Measurements from ENCODE around the gene TALDO1. TPM values are rescaled to one million over a fixed set of nuclear protein-coding genes. Genes with fewer than 3 reads are reported as not detected.

Gene TALDO1
- total and polyA plus RNA-seq, 2 donors (not counting 3 experiments of a cell fraction or from before 2014, with no cell fraction given): 211 to 294 TPM

DNA sequence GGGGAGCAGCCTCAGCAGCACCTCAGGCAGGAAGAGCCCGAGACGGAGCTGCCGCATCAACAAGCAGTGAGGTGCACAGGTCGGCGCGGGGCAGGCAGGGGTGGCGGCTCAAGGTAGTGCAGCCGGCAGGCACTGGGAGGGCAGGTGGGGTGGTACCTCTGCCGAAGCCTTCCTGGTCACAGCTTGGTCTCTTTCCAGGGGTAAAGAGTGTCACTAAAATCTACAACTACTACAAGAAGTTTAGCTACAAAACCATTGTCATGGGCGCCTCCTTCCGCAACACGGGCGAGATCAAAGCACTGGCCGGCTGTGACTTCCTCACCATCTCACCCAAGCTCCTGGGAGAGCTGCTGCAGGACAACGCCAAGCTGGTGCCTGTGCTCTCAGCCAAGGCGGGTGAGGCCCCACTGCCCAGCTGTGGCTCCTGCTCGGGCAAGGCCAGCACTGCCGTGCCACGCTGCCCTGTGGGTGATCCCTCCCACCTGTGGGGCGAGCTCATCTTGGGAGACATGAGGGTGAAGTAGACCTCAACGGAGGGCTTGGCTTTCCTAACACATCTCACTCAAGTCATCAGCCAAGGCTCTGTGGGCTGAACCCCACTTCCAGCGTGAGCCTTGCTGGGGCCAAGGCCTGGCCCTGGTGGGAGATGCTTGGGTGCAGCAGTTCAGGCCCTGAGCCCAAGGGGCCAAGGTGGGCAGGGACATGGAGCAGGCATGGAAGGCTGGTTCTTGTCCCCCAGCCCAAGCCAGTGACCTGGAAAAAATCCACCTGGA, 16.5 kb downstream of the TALDO1 start:
- Histone ChIP-seq H4K20me1 (replicated peaks; ENCODE audit: control insufficient read depth, extremely low read depth, insufficient read depth, low read length) (no peaks in the 10 kb centered on the region), H3K9ac (replicated peaks; ENCODE audit: extremely low read depth, insufficient read depth, low read length) (no peak overlapping the region), H3K4me2 (ENCODE audit: insufficient read depth, low read length) (no peak overlapping the region), H3K4me3 (replicated peaks in 1 of 3; ENCODE audit: insufficient read depth in 1 of 3, low read depth in 1 of 3, low read length in 3 of 3) (no peak overlapping the region), H3K9me3 (replicated peaks; ENCODE audit: control insufficient read depth, insufficient read depth, low read length) (no peaks in the 10 kb centered on the region), H3K79me2 (ENCODE audit: control insufficient read depth, insufficient read depth, low read length) (no peaks in the 10 kb centered on the region), H3K9me1 (replicated peaks; ENCODE audit: control insufficient read depth, extremely low read depth, insufficient read depth, low read length) (no peaks in the 10 kb centered on the region), H3K36me3 (ENCODE audit: control insufficient read depth in 2 of 2, extremely low read depth in 1 of 2, insufficient read depth in 2 of 2, low read length in 2 of 2) (peaks cover 13 to 32% of the 10 kb centered on the region in 2 experiments), H2AFZ (ENCODE audit: low read depth, low read length) (no peak overlapping the region), H3K4me1 (ENCODE audit: control insufficient read depth, extremely low read depth, insufficient read depth, low read length) (no peaks in the 10 kb centered on the region), H3K27me3 (ENCODE audit: control insufficient read depth in 2 of 2, insufficient read depth in 2 of 2, low read length in 2 of 2) (no peaks in the 10 kb centered on the region), H3K27ac (ENCODE audit: insufficient read depth, low read depth, low read length) (no peak overlapping the region)
- intact Hi-C loops (cut with micrococcal nuclease): no loop called here
- no peak for FAIRE-seq
- ChIA-PET CTCF (interaction anchor here (1.1 kb wide), 1 partner anchor 15 kb away, joined by 4 read pairs; no protein-coding TSS in a partner anchor), POLR2A (no interaction called here)
- TF ChIP-seq POLR2AphosphoS5 (IDR thresholded peaks at IDR 0.05; ENCODE audit: insufficient read depth, low read depth, low read length) (no peak), MYC (IDR thresholded peaks at IDR 0.05; ENCODE audit: low read depth, low read length) (no peak), EZH2 (IDR thresholded peaks at IDR 0.05; ENCODE audit: borderline replicate concordance, low read depth, low read length, severe bottlenecking) (no peak), GATA2 (IDR thresholded peaks at IDR 0.05; ENCODE audit: insufficient read depth, insufficient read length, low read depth, low read length) (no peak), POLR2A (IDR thresholded peaks at IDR 0.05; ENCODE audit: low read depth, low read length) (no peak), JUN (IDR thresholded peaks at IDR 0.05; ENCODE audit: borderline replicate concordance, insufficient read depth, insufficient read length, low read depth) (no peak)
- TF ChIP-seq, protein P1, sequence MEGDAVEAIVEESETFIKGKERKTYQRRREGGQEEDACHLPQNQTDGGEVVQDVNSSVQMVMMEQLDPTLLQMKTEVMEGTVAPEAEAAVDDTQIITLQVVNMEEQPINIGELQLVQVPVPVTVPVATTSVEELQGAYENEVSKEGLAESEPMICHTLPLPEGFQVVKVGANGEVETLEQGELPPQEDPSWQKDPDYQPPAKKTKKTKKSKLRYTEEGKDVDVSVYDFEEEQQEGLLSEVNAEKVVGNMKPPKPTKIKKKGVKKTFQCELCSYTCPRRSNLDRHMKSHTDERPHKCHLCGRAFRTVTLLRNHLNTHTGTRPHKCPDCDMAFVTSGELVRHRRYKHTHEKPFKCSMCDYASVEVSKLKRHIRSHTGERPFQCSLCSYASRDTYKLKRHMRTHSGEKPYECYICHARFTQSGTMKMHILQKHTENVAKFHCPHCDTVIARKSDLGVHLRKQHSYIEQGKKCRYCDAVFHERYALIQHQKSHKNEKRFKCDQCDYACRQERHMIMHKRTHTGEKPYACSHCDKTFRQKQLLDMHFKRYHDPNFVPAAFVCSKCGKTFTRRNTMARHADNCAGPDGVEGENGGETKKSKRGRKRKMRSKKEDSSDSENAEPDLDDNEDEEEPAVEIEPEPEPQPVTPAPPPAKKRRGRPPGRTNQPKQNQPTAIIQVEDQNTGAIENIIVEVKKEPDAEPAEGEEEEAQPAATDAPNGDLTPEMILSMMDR (IDR thresholded peaks at IDR 0.05; ENCODE audit: extremely low read depth in 1 of 2, insufficient read depth in 1 of 2, low read depth in 1 of 2, low read length in 2 of 2): no peak
- TF ChIP-seq, protein P2, sequence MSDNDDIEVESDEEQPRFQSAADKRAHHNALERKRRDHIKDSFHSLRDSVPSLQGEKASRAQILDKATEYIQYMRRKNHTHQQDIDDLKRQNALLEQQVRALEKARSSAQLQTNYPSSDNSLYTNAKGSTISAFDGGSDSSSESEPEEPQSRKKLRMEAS (IDR thresholded peaks at IDR 0.05; ENCODE audit: insufficient read depth, insufficient read length): no peak
- dilution Hi-C loops (cut with MboI; ENCODE audit: extremely low pct_ligation_motif_present, low sequenced_read_pairs): no loop called here
- no TSS peak for BruUV-seq (replicated peaks)
- no peak for DNase-seq (ENCODE audit: low read depth, low spot score)

Measured in endothelial cell of umbilical vein (primary cell).